SIG-M5 treated with dmso at 0.1 percent for 504 hours (cell line): ENCODE data around the gene GRID2.
"Not testable (repeated sequence)": the region's sequence is repeated elsewhere in the genome, so short reads cannot be mapped to it uniquely, and the experiment has no call there.

Experiments used
- DNase-seq: peaks from one replicate; lab custom pipeline; 2025; ENCODE audit not compliant: unreplicated experiment; lab: John Stamatoyannopoulos, UW

The GRID2 gene

DNA sequence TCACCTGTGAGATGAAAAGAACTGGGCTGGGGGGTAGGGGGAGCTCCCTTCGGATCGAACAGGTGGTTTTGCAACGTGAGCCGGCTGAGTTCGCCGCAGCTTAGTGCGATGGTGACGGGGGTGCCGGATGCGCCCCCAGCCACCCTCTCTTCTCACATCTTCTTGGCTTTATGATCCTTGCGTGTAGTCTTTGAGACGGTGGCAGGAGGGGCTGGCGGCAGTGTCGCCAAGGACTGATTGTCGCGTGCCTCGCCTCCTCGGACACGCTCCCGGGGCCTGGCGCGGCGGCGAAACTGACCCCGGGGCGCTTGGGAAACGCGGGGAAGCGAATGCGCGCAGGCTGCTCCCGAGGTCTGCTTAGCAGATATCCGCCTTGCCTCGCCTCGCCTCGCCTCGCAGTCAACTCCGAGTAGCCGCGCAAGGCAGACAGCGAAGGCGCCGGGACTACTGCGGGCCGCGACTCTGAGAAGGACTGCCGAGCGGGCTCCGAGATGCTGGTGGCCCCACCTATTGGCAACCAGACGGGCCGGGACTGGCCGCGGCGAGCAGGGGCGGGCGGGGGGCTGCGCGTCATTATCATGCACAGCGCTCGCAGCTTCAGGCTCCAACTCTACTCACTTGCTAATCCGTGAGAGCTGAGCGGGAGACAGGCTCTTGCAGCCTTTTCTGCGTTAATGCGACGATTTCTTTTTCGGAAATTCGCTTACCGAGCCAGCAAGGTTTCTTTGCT lies 1.5 kb downstream of the GRID2 start:
- no peak for DNase-seq

DNA sequence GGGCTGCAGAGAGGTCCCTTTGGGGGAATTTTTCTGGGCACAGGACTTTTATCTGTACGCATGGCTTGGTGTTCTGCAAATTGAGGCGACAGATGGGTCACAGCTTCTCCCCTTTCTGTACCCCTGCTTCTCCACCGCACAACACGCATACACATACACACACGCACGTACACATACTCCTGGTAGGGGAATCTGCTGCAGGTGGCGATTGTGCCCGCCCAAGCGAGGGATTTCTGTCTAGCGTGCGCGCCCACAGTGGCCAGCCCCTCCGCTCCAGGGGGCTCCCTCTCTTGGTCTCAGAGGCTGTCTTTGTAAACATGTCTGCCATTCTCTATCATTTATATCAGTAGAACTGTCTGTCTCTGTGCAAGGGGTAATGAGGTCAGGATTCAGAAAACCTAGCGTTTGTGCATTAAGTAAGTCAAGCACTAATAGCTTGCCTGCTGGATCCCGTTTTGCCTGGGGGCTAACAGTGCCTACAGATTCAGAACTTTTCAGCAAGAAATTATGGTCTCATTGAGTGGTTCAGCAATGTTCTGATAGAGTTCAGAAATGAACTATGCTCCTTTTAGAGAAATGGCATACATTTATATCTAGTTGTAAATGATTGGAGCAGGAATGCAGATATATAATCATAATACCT lies 2.2 kb downstream of the GRID2 start:
- no peak for DNase-seq

DNA sequence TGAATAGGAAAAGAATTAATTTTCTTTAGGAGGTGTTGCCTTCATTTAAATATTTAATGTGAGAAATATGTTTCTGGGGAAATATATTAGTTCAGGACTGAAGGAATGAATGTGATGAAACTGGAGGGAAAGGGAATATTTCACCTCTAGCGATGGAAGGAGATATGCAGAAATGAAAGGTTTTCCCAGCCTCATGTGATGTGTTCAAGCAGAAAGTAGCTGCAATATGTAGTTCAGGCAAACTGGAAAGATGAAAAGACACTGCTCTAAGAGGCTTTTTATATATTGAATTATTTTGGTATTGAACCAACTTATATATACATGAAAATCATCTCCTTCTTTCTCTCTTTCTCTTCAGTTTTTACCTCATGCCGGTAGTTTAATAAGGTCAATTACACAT lies 3.4 kb downstream of the GRID2 start:
- DNase-seq = no peak

DNA sequence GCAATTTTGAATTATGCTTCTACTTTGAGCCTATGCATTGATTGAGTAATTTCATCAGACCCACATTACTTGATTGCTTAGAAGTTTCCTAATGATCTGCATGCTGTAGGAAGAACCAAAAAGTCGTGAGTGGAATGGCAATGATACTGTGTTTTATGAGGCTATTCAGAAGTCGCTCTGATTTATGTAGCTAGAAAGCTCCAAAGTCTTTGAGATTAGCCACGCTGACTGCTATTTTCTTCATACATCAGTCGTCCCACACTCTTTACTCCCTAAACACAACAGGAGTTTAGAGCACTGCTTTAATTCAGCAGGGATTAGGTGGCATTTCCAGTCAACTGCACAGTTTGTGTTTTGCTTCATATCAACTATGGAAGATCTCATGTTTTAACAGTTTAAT lies 4.1 kb downstream of the GRID2 start:
- no peak for DNase-seq

DNA sequence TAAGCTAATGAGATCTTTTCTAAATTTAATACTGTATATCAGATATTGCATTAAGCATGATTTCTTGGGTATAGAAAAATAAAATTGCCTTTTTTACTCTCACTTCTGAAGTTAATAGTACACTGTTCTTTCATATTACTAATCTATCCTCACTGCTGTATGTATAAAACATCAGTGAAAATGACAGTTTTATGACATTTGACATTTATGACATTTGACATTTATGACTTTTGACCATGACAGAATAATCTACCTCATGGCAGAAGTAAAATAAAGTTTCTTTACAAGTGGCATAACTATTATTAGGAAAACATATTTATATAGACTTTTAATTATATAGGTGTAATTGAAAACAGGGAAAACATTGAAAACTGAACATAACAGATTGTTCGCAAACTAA lies 13.3 kb downstream of the GRID2 start:
- DNase-seq = no peak

DNA sequence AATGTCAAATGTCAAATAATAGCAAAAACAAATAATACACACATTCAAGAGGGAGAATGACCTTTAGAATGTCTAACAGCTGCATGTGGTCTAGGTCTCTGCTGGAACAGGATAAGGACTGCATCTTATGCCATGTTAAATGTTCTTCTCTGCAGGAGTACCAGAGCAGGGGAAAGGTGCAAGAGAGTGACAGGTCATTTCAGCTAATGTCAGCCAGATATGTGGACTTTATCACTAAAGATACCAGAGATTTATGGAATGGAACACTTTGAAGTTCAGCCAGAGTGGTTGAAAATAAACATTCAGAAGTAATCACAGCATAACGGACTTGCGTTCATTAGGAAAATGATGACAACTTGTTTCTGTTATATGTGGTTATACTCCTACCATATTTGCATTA lies 24.3 kb downstream of the GRID2 start:
- DNase-seq = no peak

DNA sequence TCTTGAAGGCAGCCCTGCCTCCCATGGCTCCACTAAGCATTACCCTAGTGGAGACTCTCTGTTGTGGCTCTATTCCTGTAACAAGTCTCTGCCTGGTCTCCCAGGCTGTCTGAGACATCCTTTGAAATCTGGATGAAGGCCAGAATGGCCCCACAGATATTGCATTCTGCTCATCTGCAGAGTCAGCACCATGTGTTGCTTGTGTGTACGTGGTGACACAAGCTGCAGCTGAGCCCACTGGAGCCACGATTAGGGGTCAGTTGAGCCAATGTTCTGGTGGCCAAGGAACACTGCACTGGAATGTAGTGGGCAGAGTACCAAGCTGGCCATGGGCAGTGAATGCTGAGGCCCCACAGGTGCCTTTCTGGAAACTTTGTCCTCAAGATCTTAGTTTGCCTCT lies 29.2 kb downstream of the GRID2 start:
- no peak for DNase-seq

DNA sequence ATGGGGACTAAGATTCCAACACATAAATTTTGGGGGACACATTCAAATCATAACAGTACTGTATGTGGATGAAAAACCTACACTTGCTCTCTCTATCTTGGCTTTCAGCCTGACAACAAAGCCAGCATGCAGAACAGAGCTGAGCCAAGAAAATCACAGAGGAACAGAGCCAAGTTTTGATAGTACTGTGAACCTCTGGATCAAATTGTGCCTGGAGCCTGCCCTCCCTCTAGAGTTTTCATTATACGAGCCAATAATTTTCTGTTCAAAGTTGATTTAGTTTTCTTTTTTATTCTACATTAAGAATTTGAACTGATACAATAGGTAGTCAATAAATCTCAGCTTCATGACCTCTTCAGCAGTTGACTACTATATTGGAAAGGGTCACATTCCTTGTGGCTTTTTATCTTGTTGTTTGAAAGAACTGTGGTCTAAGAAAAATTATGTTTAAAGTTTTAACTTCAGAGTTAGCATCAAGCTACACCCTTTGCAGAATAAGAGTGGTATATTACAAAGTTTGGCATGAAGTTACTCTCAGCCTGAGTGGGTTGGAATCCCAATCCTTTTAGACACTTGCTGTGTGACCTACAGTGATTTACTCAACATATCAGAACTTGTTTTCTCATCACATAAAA lies 31.1 kb downstream of the GRID2 start:
- no peak for DNase-seq

DNA sequence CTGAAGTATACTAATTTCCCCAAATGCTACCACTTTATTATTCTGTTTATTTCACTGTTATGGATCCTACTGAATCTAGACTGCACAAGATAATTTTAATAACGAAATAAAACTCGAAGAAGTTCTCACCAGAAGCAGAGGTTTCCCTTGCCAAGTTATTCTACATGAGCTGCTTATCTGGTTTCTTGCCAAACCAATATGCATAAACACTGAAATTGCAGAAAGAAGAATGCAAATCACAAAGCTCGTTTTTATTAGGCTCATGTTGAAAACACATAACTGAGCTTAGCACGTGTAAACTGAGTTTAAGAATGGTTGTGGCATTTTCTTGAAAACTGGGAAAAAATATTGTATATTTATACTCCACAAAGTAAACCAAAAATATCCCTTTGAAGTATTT lies 35.9 kb downstream of the GRID2 start:
- no peak for DNase-seq

DNA sequence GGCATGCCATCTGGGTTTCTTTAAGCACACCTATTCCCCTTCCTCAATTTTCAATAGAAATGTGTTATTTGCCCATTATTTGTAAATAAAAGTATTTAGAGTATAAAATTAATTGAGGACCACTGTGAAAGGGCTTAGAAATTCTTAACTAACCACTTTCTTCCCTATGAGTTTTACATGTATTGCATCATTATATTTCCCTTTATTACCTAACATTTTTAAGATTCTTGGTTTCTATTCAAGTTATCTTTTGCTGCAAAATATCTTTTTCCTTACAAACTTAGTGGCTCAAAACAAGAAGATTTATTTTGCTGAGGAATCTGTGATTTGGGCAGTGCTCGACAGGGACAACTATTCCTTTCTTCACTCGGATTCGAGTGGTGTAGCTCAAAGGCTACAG lies 40.5 kb downstream of the GRID2 start:
- no peak for DNase-seq

DNA sequence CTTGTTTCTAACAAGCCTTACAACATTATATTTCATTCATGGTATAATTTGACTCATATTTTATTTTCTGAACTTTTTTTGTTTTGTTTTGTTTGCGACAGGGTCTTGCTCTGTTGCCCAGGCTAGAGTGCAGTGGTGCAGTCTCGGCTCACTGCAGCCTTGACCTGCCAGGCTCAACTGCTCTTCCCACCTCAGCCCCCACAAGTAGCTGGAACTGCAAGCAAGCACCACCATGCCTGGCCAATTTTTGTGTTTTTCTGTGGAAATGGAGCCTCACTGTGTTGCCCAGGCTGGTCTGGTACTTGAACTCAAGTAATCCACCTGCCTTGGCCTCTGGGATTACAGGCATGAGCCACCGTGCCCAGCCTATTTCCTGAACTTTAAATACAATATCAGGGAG lies 42.5 kb downstream of the GRID2 start:
- DNase-seq = no peak

DNA sequence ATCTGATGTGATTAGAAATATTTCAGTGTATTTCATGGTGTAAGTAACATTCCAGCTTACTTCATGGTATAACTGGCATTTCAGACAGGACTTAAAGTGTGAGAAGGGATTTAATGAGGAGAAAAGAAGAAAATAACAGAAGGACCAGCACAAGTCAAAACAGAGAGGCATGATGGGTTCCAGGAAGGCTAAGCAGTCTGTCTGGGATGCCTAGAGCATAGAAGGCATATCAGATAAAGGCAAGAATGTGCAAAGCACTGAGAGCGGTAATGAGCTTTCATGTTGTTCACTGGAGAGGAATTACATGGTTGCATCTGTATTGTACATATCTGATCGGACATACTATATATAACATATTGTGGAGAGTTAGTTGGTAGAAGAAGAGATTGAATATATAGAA lies 54.2 kb downstream of the GRID2 start:
- no peak for DNase-seq

DNA sequence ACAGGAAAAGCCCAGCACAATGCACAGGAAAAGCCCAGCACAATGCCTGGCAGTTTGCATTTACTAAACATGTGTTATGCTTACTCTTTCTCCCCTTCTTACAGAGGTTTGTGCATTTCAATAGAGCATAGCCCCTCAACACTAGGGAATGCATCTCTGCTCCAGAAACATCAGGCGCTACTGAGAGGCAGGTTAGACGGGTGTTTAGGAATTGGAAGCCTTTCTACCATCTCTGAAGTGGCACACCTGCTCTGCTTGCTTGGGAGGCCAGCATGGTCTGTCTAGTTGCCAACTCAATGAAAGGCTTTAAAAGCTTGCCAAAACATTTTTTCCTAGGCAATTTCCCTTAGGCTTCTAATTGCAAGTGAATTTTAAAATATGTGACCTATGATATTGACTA lies 55.7 kb downstream of the GRID2 start:
- DNase-seq = no peak

DNA sequence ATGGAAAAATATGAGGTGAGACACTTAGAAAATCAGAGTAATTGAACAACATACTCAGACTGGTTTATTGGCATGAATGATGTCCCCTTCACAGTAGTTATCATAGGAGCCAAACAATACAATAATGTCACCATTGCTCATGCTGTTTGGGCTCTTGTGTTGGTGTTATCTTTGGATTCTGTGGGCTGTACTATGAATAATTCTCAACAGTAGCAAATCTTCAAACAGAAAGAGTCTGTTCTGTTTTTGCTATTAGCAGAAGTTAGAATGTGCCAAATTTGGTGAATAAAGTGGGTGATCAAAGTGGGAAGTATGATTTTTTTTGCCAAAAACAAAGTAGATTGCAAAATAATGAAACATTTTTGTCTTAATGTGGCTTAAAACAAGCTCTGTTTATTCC lies 58.3 kb downstream of the GRID2 start:
- no peak for DNase-seq

DNA sequence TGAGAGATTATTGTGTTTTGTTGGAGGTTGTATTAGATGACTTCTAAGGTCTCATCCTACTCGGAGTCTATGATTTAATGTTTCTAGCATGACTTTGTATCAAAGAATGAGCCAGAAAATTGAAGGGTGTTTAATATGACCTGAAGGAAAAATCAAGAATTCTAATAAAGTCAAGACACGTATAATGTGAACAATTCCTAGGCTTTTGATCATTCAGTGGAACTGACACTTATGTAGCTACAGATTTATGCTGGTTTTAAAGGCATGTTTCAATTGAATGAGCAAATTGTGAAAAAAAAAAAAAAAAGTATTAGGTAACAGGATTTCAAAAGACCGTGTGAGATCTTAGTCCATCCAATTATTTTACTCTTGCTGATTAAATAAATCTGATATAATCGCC lies 64.9 kb downstream of the GRID2 start:
- no peak for DNase-seq

DNA sequence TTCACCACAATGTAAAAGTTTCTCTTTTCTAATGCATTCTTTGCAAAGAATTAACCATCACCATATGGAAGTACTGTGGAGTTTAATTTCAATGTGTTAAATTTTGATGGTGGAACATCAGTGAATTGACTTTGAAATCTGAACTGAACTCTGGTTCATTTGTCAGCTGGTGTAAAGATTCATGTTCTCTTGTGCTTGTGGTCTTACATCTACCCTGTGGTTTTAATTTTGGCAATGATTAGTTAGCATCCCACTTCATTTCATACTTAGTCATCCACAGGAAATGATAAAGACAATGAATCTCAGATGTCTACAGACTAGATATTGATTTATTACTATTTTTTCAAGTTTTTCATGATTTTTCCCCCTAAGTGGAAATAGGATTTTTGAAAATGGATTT lies 77.8 kb downstream of the GRID2 start:
- no peak for DNase-seq

DNA sequence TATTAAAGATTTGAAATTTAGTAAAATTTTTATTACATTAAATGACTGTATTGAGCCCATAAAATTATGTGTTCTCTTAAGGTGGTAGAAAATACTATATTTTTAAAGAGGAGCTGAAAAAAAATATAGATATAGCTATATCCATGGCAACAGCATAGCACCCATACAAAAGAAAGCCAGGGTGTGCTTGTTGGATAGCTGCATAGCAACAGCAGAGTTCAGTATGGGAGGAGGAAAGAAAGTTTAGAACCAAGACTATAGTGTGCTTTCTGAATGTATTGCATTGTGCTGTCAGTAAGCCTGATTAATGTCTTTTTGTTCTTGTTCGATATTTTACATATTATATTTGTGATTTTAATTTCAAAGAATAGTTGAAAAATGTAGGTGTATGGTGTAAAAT lies 78.4 kb downstream of the GRID2 start:
- DNase-seq = no peak

DNA sequence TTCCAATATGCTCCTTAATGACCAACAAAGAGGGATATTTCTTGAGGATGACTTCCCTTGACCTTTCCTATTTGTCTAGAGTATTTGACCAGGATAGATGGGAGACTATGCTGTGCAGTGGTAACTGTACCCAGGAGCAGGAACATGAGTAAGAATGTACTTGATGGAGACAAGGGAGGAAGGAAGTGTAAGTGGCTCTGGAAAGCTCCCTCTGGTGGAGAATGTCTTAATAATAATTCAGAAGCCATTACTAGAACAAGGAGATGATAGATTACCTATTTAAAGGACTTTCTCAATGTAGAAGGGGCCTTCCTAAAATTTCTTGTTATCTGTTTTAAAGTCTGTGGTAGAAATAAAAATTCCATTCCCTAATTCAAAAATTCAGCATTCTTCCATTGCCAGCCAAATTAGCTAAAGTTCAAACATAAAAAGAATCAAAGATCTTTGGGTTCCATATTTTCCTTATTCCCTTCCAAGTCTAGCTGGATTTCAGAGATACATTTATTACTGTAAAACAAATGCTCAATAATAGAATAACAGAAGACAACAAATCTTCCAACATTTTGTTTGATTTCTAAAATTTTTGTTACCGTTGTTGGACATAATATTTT lies 83.8 kb downstream of the GRID2 start:
- peak; percentile 58 for DNase-seq

DNA sequence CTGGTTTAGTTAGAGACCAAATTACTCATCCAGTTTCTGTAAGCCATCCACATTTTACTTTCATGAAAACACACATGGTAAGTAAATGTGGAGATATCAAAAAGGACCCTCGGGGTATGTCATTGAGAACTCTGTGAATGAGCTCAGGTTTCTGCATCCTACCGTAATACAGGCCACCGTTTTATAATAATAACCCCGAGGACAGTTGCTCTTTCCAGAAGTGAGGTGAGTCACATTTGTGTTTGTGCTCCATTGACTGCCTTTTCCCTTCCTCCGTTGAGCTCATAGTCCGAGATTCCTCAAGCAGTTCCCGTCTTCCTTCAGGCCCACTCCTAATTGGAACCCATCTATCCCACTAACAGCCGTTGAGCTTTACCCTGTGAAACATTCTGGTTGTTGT lies 95.3 kb downstream of the GRID2 start:
- DNase-seq = no peak

DNA sequence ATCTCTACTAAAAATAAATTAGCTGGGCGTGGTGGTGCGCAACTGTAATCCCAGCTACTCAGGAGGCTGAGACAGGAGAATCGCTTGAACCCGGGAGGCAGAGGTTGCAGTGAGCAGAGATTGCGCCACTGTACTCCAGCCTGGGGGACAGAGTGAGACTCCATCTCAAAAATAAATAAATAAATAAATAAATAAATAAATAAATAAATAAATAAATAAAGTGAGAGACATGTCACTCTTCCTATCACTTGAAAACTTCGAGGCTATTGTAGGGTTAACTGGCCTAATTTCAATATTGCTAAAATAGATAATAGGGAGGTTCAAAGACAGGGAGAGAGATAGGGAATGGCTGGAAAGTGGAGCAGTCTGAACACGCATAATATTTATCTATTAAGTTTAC lies 99.8 kb downstream of the GRID2 start:
- DNase-seq = not testable (repeated sequence)

DNA sequence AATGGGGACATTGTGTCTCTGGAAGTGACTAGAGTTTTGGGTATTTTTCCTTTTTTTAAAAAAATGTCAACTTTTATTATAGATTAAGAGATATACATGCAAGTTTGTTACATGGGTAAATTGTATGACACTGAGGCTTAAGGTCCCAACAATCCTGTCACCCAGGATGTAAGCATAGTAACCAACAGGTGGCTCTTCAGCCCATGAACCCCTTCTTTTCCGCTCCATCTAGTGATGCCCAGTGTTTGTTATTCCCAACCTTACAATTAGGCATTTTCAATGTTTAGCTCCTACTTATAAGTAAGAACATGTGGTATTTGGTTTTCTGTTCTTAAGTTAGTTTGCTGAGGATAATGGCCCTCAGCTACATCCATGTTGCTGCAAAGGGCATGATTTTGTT lies 102.7 kb downstream of the GRID2 start:
- DNase-seq = no peak

DNA sequence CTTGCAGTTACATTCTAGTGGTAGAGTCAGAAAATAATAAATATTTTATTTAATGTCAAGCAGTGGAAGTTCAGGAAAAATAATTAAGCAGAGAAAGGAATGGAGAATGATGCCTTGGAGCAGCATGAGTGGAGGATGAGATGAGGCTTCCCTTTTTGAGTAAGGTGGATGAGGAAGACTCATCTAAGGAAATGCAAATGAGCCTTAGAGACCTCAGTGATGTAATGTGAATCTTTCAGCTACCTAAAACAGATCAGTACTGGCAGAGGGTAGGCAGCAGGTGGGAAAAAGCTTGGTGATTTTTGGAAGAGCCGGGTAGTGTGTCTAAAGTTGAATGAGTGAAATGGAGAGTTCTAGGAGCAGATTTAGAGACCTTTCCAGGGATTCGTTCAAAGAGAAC lies 118.2 kb downstream of the GRID2 start:
- DNase-seq = no peak
